GM12801 (cell line): ENCODE measurements around the gene NCOA1.

Experiments used
- TF ChIP-seq, protein P1 (sequence below): IDR thresholded peaks from one replicate; pipeline ENCODE4 v1.5.1; 2011; ENCODE audit warnings: control low read depth; ENCODE audit not compliant: insufficient read length; ENCODE audit errors: extremely low read depth

NCOA1 gene

DNA sequence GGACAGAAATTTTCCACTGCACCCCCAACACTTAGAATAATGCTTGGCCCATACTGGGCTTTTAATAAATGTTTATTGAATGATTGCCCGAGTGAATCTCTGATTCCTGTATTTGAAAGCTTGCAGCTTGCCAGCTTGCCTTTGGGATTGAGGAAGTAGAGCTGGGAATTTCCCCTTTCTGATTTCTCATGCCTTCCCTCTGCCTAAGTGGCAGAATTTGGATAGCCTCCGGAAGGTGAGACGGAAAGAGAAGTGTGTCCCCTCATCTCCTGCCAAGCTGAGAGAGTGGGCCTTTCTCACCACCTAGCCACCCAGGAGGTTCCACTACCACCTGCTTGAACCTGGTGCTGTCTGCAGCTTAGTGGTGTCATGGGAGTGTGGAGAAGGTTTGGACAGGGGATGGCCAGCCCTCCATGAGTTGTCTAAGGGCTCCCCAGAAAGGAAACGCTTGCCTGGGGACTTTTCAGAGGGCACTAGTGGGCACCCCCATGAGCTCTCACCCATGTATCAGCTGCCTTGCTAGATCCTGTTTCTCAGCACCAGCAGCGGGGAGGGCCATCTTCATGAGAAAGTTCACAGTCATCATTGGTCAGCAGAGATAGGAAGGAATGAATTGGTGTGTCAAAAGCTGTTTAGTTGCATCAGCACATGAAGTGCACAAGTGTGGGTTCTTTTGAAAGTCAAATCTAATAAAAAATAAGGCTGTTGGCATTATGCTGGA is 8.6 kb upstream of the NCOA1 start:
- TF ChIP-seq, protein P1, sequence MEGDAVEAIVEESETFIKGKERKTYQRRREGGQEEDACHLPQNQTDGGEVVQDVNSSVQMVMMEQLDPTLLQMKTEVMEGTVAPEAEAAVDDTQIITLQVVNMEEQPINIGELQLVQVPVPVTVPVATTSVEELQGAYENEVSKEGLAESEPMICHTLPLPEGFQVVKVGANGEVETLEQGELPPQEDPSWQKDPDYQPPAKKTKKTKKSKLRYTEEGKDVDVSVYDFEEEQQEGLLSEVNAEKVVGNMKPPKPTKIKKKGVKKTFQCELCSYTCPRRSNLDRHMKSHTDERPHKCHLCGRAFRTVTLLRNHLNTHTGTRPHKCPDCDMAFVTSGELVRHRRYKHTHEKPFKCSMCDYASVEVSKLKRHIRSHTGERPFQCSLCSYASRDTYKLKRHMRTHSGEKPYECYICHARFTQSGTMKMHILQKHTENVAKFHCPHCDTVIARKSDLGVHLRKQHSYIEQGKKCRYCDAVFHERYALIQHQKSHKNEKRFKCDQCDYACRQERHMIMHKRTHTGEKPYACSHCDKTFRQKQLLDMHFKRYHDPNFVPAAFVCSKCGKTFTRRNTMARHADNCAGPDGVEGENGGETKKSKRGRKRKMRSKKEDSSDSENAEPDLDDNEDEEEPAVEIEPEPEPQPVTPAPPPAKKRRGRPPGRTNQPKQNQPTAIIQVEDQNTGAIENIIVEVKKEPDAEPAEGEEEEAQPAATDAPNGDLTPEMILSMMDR = no peak

DNA sequence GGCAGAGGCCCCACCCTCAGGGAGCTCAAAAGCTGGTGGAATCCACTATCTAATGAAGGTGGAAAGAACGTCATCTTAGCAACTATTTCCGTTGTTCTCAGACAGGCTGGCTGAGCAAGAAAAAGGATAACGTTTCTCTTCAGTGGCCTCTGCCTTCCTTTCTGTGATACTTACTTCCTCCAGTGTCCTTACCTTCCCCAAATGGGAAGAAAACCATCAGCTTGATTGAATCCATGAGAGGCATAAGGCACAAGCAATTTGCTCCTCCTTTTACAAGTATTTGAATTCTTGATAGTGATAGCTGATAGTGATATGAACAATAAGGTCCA is 8.1 kb upstream of the NCOA1 start:
- TF ChIP-seq, protein P1 = no peak

DNA sequence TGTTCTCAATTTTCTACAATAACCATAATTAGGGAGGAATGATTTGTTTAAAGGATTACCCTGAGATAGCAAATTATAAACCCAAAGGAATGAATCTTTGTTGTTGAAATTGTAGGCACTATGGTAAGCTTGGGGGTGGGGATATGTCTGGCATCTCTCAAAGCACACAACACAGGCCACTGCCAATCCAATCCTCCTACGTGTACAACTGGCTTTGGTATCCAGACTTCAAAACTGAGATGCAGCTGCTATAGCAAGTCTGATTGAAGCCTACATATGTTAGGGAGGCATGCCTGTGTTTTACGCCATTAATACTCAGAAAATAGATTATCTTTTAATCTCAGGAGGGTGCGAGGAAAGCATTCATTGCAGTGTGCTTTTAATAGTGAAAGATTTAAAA is 5.9 kb upstream of the NCOA1 start:
- TF ChIP-seq, protein P1 = no peak

DNA sequence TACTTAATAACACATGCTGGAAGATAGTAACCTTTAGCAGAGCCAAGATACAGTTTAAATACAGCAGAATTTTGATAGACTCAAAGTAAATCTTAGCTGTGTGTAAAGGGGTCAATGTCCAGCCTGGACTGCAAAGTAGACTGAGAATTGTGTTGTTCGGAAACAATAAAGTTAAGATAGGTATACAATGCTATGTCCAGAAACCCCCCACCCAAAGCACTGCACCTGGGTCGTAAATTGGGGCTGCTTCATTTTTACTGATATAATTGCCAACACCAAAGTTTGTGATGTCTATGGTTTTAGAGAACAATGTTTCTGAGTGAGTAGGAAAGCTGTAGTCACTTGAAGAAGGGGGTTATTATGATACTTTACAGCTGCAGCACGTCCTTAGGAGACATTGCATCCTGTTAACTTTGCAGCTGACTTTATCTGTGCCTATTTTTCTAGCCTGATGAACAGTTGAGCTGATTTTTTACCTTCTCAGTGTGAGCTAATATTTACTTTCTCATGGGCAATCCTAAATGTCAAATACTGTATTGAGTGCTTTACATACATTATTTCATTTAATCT is 4.3 kb upstream of the NCOA1 start:
- TF ChIP-seq, protein P1 = no peak

DNA sequence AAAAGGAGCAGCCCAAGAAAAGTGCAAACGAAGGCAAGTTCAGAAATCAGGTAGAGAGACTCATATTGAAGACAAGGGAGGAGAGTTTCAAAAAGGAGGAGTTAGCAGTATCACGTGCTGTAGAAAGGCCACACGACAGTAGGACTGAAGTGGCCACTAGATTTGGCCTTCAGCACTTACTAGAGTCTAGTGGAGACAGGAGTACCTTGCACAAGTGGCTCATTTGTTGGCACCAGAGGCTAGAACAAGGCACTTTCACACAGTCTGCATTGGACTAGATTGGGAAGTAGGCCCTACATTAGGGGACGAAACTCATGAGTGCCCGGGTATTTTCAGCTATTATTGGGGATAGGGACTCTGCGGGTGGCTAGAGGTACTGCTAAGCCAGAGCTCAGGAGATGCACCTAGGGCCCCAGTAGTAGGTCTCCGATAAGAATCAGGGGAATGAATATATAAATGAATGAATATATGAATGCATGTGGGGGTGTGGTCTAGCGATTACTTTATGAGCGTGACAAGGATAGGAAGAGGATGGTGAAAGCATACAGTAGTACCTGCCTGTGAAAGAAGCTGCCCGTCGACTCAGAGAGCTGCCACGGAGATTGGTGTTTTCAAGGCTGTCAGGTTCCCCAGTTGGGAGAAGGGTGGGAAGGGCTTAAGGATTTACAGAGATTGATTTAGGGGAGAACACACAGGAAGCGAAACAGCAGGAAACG is 1.4 kb upstream of the NCOA1 start:
- TF ChIP-seq, protein P1 = no peak

DNA sequence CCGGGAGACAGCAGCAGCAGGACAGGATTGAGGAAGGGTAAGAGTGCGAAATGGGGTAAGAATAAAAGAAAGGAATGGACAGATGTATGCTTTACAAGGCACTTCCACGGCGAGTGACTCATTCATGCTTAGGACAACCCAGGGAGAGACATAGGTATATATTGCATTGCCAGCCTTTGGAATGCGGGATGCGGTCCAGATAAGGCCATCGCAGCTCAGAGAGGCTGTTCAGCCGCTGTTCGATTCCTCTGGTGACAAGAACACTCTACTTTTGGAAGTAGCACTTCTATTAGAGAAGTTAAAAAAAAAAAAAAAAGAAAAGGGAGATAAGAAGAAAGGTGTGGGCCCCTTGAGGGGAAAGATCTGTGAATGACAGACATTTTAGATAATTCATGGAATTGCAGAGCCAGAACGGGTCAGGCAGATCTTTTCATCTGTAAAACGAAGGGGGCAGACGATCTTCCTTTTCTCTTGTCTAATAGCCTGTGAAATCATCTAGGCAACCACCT is 819 bp upstream of the NCOA1 start:
- TF ChIP-seq, protein P1 = no peak

DNA sequence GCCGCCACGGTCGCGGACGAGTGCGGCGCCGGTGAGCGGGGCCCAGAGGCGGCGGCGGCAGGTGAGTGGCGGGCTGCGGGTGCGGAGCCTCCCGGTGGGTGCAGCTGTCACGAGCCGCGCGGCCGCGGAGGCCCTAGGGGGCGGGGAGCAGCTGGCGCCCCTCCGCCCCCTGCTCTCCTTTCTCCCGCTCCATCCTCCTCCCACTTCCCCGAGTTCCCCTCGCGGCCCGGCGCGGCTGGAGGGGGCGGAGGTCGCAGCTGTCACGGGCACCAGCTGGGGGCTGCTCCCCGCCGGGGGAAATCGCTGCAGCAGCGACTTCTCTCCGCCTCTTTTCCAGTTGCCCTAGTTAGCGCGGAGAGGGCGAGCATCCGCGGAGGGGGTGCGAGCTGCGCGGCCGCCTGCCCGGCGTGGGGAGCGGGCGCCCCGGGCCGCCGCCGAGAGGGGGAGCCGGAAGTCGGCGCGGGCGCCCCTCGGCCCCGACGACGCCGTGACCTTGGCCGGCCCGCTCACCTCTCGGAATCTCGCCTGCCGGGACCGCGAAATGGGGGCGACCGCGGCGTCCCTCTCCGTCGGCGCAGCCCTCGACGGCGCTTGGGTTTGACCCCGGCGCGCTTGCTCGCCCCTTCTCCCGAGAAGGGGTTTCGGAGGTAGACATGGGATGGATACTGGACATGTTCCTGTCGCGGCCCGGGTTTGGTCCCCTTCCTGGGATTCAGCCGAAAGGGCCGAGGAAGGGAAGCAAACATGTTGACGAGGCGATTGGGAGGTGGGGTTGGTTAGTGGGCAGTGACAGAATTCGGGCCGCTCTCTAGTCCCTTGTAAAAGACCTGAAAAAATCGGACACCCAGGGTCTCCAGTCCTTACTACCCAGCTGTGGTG is 727 bp downstream of the NCOA1 start:
- TF ChIP-seq, protein P1 = no peak
